D721Med (cell line): ENCODE results near the gene AKT2.

Experiments
- DNase-seq: peaks from one replicate; pipeline ENCODE4 v3.0.0; 2011; ENCODE audit warnings: low spot score; ENCODE audit not compliant: insufficient read length
- FAIRE-seq: peaks from 2 replicates; lab custom pipeline; 2011; peaks lifted over from hg19 to GRCh38; lab: Jason Lieb, UNC
- TF ChIP-seq, protein P1 (sequence below): IDR thresholded peaks from 2 replicates; pipeline ENCODE4 v1.5.1; 2012; ENCODE audit warnings: mild to moderate bottlenecking, control low read depth; ENCODE audit not compliant: insufficient read depth; ENCODE audit errors: missing control alignments

AKT2 gene

DNA sequence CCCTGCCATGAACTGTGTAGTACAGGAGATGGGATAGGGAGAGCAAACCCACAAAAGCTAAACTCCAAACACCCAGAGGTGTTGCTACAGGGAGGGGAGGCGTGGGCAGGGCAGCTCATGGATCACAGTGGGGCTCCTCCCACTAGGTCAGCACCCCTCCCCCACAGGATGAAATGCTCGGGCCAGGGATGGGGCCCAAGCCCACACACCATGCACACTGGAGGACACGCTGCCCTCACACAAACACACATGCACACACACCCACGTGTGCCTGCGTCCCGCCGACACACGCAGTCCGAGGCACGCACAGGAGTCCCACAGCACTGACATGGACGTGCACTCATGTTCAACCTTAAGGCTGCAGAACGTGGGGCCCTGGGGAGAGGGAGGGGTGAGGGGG lies 52.7 kb downstream of the AKT2 start:
- TF ChIP-seq, protein P1, sequence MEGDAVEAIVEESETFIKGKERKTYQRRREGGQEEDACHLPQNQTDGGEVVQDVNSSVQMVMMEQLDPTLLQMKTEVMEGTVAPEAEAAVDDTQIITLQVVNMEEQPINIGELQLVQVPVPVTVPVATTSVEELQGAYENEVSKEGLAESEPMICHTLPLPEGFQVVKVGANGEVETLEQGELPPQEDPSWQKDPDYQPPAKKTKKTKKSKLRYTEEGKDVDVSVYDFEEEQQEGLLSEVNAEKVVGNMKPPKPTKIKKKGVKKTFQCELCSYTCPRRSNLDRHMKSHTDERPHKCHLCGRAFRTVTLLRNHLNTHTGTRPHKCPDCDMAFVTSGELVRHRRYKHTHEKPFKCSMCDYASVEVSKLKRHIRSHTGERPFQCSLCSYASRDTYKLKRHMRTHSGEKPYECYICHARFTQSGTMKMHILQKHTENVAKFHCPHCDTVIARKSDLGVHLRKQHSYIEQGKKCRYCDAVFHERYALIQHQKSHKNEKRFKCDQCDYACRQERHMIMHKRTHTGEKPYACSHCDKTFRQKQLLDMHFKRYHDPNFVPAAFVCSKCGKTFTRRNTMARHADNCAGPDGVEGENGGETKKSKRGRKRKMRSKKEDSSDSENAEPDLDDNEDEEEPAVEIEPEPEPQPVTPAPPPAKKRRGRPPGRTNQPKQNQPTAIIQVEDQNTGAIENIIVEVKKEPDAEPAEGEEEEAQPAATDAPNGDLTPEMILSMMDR = no peak
- DNase-seq (no peak), FAIRE-seq (no peak)

DNA sequence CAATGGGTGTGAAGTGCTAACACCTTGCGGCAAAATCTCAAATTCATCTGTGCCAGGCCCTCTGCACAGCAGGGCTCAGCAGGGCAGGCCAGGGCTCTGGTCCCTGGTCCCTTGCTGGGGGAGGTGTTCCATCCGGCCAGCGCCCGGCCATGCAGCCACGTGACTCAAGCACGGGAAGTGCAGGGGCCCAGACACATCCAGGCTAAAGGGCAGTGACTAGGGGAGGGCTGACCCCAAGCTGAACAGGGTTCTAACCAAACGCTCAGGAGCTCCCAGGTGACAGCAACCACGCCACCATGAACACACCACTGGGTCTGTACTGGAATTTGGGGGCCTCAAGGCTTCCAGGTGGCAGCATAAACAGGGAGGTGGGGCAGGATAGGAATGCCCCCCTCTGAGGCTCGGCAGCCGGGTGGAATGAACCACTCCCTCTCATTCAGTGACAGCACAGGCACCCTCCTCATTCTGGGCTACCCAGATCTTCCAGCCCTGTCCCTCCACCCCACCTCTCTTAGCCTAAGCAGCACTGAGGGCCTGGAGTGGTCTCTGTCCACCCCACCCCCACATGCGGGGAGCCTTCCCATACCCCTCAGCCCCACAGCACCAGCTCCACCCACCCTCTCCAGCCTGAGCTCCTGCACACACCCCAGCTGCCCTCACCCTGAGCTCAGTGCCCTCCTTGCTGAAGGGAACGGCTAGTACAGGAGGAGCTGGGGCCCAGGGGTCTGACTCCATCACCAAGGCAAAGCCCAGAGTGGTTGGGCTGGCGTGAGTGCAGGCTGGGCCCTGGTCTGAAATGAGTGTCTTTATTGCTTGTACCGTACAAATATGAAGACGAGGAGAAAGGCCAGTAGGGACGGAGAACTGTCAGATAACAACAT lies 53.4 kb downstream of the AKT2 start:
- DNase-seq (no peak), FAIRE-seq (no peak)
- TF ChIP-seq, protein P1 = no peak

DNA sequence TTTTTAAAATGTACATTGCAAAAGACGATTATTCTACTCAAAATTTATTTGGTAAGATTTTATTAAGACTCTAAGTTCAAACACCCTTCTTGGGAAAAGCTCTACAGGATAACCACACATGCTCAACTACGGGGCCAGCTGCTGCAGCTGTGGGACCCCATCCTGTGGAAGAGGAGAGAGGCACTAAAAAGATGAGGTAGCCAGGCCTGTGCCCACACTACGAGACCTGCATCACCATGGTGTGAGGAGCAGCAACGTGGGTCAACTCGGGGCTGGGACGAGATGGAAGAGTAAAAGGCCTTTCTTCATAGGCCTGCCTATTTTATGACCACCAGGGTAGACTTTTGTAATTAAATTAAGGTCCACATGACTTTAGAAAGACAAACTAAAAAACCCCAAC lies 54.1 kb downstream of the AKT2 start:
- FAIRE-seq (no peak), DNase-seq (no peak)
- TF ChIP-seq, protein P1 = no peak

DNA sequence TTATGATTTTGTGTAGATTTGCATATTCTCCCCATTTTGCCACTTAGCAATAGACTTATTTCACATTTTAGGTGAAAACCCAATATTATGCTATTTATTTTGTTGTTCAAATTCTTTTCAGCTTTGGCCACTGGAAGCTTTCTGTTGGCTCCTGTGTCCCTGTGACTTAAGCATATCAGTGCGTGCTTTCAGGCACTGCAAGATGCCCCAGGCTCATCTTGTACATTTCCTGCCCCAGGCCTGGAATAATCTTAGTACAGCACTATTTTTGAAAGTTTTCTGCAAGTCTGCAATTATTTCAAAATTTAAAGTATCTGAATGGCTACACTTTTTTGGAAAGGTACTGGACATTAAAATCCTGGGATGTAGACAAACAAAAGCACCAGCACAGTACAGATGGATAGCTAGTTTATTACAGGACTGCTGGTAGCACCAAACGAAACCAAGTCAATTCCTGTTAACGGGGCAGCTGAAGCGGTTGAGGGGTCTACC lies 55.2 kb downstream of the AKT2 start:
- FAIRE-seq (no peak), DNase-seq (no peak)
- TF ChIP-seq, protein P1 = no peak

DNA sequence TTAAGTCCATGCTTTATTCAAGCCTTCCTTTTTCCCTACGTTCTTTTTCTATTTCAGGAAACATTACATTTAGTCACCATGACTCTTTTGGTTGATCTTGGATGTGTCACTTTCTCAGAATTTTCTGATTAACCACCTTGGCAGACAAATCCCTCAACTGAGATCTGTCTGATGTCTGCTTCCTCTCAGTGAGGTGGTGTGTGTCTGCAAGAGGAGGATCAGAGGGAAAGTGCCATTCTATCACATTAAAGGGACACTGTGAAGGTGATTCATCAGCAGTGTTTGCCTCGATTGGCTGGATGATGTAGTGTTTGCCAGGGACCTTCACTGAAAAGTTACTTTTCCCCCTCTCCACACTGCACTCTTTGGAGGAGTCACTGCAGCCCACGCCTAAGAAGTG lies 55.7 kb downstream of the AKT2 start:
- TF ChIP-seq, protein P1 = no peak
- no peak for FAIRE-seq
- no peak for DNase-seq

DNA sequence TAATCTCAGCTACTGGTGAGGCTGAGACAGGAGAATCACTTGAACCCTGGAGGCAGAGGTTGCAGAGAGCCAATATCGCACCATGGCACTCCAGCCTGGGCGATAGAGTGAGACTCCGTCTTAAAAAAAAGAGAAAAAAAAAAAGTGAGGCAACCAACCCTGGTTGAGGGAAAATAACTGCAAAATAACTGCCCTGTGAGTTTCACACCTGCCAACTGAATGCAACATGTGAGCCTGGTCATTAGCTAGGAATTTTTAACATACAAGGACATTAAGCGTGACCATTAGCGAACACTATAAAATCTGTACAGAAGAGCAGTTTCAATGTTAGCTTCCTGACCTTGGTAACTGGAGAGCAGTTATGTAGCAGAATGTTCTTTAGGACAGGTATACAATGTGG lies 56.3 kb downstream of the AKT2 start:
- TF ChIP-seq, protein P1 = no peak
- FAIRE-seq (no peak), DNase-seq (no peak)

DNA sequence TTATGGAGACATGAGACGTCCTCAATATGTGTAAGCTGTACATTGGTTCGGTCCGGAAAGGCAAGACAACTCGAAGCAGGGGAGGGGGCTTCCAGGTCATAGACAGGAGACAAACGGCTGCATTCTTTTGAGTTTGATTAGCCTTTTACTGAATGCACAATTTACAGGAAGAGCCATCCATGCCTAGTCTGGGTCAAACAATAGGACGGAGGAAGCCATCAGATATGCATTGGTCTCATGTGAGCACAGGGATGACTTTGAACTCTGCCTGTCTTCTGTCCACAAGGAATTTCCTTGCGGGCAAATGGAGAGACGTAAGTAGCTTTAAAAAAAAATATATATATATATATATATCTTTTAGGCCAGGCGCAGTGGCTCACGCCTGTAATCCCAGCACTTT lies 56.8 kb downstream of the AKT2 start:
- no peak for DNase-seq
- TF ChIP-seq, protein P1 = no peak
- no peak for FAIRE-seq
